GM18526 (cell line): ENCODE results near the gene SPOPL.

Experiments used
- POLR2A ChIP-seq: IDR thresholded peaks from 3 replicates; pipeline ENCODE4 v1.6.1; 2011; ENCODE audit not compliant: insufficient read length; ENCODE audit errors: extremely low read depth

SPOPL gene

DNA sequence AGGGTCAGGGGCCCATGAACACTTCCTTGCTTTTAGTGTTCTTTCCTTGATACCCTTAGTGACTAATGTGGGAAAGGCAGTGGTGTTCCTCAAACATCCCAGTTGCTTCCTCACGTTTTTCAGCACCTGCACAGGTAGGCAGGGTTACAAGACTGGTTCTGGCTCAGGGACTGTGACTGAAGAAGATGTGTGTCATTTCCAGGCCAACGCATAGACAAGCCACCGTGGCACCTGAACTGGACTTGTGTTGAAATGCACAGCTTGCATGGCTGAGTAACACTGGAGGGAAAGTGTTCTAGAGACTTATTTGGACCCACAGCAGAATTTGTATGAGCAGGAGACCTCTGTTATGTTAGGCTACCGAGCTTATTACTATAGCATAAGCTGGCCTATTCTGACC is 107.9 kb downstream of the SPOPL start:
- TF ChIP-seq POLR2A, result no peak

DNA sequence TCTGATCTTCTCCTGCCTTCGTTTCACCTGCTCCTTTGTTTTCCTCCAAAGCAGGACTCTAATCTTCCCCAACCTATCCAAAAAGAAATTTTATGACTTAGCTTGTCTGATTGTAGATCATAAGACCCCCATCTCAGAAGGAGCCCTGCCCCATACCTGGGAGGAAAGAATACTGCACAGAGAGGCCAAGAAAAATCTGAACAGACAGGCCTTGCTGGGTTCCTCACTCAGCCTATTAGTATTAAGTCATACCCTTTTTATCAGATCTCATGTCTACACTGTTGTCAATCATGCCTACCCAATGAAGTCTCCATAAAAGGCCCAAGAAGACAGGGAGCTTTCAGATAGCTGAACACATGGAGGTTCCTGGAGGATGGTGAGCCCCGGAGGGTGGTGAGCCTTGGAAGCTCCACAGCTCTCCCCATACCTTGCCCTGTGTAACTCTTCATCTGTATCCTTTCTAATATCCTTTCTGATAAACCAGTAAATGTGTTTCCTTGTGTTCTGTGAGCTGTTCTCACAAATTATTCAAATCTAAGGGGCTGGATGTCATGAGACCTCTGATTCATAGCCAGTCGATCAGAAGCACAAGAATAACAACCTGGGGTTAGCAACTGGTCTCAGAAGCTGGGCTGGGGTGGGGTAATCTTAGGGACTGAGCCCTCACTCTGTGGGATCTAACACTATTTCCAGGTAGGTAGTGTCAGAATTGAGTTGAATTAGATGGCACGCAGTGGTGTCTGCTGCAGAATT is 108.8 kb downstream of the SPOPL start:
- TF ChIP-seq POLR2A, result no peak

DNA sequence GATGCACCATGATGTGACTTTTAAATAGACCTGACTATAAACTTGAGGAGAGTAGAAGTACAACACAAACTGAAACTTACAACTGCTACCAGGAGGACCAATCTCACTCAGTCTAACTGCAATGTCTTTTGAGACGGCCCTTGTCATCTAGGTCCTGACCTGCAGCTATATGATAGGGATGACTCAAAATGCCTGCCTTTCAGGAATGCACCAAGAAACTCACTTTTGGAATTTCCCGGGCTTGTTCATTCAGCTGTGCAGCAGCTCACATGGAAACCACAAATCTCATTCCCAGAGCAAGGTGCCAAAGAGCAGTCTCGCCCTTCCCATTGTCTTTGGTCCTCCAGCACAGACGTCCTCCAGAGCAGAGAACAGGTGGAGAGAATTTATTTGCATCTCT is 113.7 kb downstream of the SPOPL start:
- no peak for TF ChIP-seq POLR2A

DNA sequence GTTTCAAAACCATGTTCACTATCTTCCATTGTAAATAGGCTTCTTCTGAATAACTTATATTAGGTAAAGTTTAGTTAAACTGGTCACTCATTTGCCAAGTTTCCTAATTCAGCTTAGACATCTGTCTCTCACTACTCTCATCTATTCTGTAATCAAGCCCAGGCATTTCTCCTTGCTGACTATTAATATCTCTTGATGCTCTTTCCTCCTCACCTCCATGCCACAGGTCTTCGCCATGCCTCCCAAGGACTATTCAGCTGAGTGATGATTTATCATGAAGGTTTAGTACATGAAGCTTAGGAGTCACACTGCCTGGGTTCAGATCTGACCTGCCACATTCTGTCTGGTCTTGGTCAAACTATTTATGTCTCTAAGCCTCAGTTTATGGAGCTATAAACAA is 115.5 kb downstream of the SPOPL start:
- no peak for TF ChIP-seq POLR2A

DNA sequence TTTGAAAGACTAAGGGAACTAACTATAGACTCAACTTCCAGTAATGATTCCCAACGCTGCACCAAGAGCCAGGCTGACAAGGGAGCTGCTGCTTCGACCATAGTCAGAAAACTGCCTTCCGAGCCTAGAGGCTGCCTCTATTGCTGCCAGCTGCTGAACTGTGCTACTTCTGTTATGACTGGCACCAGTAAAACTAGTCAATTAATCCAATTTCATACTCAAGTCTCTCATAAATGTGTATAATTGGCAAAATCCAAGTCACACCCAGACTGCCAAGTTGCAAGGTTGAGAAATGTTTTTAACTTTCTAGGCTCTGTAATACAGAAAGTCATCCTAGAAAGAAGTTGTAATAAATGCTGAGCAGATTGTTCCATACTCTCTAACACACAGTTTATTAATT is 117.4 kb downstream of the SPOPL start:
- TF ChIP-seq POLR2A, result no peak

DNA sequence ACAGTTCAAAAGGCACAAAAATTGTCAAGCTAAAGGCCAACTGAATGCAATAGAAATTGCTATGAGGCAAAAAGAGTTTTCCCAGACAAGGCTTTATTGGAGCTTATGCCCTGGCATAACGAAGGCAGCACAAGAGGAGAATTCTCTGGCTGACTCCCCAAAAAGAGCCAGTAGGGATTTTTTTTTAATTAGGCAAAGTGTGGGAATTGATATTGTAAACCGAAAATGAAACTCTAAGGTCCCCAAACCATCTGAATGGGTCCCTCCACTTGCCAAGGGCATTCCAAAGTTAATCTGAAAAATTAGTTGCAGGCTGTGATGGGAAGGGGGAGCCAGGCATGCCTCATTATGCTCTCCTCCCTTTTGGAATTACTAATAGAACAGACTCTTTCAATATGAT is 118.9 kb downstream of the SPOPL start:
- TF ChIP-seq POLR2A, result no peak

DNA sequence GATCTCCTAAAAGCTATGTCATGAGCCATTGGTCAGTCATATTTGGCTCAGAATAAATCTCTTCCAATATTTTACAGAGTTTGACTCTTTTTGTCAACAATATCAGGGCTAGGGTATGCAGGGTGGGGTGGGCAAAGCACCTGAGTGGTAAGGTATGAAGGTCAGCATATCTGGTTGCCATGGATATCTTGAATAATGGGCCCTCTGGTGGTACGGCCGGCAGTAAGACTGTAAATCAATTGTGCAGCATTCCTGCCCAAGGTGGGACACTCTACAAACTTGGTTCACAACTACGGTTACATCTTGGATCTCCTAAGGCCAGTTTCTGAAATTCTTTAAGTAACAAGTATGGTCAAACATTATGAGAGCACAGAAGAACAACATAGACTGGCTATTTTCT is 119.6 kb downstream of the SPOPL start:
- no peak for TF ChIP-seq POLR2A

DNA sequence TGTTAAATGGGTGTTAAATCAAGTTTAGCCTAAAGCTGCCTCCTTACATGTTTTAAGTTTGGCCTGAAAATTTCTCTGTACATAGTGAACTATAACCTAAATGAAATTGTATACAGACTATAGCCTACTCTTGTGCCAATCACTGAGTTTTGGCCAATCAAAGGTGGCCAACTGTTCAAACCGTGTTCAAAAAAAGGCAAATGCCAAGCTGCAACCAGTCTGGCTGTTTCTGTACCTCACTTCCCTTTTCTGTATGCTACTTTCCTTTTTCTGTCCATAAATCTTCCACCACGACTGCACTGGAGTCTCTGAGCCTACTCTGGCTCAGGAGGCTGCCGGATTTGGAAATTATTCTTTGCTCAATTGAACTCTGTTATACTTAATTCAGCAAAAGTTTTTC is 121.0 kb downstream of the SPOPL start:
- TF ChIP-seq POLR2A, result no peak
